ENCODE data around the gene SLC1A1.
"Not testable (repeated sequence)": the region's sequence is repeated elsewhere in the genome, so short reads cannot be mapped to it uniquely, and the experiment has no call there.

Gene SLC1A1

DNA sequence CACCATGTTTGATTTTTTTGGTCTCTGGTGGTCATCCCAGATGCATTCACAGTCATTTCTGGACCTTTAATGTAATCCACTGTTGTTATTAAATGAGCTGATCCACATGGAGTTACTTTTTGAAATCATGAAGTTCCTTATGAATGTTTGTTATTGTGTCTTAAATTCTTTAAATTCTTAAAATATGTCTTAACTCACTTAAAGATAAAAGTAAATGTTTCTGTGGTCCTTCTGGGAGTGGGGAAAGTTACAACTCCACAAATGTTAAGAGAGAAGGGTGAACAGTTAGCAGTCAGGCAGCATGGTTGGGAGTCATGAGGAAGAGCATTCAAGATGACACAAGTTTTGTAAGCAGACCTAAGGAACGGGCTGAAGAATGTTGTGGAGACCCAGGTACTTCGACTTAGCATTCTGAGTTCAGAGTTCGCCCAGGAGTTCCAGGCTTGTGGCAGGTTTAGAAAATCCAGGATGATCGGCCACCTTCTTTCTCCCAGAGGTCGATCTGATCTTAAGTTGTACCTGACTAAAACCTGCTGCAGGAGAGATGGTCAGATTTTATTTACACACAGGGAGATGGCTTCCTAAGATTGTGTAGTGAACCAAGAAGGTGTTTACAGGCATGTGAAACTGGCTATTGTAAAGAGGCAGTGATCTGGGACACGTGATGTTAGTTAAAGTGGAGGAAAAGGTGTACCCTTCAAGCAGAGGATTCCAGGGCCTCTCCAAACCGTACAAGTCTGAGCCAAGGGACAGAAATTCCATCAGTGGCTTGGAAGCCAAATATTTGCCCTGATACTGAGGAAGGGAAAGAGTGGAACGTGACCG, 17.2 kb downstream of the SLC1A1 start:
- no peak for DNase-seq

- no peak for DNase-seq
These were observed 18.1 kb downstream of the SLC1A1 start for GRCh38 chr9:4508246-4508906.

DNA sequence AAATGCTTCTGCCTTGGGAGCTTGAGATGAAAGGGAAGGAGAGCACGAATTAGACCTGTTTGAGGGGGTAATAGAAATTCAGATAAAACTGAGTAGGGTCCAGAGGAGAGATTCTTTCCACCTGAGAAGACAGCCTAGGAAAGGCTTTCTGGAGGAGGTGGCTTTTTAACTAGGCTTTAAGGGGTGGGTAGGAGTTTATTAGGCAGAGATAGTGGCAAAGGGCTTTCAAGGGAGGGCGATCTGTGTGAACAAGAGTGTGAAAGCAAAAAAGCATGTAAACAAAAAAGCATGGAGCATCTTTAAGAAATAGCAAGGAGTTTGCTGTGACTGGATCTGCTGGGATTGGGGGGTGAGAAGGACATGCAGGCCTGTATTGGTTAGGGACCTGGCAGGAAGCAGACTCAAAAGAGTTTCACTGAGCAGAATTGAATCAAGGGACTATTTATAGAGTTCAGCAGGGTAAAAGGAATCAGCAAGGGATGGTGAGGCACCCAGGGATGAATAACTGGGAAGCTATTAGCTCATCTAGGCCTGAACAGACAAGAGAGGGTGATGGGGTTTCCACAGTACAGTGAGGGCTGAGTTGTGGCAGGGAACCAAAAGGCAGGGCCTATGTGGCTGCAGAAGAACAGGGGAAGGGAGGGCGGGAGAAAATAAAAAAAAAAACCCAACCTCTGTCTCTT, 18.8 kb downstream of the SLC1A1 start:
- DNase-seq: no peak

DNA sequence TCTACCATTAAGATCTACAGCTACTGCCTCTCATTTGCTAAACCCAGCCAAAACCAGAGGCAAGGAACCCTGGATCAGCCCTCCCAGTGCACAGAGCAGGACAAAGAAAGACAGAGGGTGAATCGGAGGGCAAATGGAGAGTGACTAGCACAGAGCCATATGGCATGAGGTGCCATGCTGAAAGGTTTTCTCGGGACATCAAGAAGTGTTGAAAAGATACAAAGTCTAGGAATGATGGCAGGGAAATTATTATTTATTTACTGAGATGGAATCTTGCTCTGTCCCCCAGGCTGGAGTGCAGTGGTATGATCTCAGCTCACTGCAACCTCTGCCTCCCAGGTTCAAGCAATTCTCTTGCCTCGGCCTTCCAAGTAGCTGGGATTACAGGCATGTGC, 19.3 kb downstream of the SLC1A1 start:
- DNase-seq: no peak

- no peak for DNase-seq
These were observed 20.5 kb downstream of the SLC1A1 start for GRCh38 chr9:4510546-4511322.

GRCh38 chr9:4514252-4515128, 24.2 kb downstream of the SLC1A1 start:
- no peak for DNase-seq

DNA sequence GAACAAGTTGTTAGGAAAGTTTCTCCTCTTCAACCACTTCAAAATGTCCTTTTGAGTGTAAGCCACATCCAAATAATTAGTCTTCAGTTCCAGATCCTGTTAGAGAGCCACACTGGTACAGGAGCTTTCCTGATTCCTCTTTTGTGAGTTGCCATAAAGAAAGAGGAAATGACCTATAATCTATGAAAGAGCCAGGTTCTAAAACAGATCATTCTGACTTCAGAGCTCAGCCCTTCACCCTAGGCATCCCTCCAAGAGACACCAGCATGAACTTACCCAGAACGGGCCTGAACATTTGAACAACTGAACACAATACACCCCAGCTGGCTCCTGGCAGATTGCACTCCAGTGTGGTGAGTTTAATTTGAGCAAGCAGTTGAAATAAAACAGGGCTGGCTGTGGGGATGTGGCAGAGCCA, 25.7 kb downstream of the SLC1A1 start:
- DNase-seq: no peak

DNA sequence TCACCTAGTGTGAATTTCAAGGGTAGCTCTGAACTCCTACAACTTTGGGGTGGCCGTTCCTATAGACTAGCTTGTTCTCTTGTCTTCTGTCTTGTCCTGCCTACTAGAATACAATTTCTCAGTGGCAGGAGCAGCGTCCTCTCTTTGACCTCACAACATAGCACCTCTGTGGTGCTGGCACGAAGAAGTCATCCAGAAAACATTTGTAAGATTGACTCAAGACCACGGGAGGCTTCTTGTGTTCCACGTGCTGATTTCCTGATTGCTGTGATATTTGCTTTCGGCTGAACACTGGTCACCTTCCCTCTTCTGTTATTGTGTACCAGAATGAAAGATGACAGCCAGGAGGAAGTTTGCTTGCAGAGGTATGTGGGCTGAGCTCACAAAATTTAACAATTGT, 27.0 kb downstream of the SLC1A1 start:
- no peak for DNase-seq

GRCh38 chr9:4519604-4520003, 29.3 kb downstream of the SLC1A1 start:
- no peak for DNase-seq

DNA sequence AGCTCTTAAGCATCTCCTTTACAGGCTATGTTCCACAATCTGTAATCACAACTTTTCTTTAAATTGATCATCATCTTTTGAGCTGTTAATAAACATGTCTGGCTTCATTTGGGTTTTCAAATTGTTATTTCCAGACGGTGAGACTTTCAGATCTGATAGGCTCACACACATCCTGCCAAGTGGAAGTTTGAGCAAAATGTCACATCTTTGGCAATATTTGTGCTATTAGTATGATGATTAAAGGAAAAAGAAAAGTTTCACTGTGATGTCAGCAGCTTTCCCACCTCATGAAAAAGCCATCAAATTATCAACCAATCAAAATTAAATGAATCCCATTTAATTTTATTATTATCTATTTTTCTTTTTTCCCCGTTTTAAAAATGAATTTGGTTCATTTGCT, 29.8 kb downstream of the SLC1A1 start:
- no peak for DNase-seq

DNA sequence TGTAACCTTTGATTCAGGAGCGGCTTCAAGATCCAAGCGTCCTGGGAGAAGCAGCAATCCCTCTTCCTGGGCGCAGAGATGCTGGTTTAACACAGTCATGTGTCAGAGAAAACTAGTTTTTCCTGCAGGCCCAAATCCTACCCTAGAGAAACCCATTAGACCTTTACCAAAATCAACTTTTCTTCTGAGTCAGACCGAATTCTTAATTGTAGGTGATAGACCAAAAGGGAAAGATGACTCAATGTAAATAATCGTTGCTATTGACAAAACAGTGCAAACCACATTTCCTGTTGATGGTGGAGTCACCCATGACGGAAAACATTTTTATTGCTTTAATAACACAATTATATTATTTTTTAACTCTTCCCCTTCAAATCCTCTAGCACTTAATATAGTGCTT, 40.1 kb downstream of the SLC1A1 start:
- no peak for DNase-seq

- not testable (repeated sequence) for DNase-seq
These were observed 40.6 kb downstream of the SLC1A1 start for GRCh38 chr9:4530831-4531230.

DNA sequence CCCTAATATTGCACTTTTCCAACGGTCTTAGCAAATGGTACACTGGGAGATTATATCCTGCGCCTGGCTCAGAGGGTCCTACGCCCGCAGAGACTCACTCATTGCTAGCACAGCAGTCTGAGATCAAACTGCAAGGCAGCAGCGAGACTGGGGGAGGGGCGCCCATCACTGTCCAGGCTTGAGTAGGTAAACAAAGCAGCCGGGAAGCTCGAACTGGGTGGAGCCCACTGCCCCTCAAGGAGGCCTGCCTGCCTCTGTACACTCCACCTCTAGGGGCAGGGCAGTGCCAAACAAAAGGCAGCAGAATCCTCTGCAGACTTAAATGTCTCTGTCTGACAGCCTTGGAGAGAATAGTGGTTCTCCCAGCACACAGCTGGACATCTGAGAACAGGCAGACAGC, 41.1 kb downstream of the SLC1A1 start:
- not testable (repeated sequence) for DNase-seq

DNA sequence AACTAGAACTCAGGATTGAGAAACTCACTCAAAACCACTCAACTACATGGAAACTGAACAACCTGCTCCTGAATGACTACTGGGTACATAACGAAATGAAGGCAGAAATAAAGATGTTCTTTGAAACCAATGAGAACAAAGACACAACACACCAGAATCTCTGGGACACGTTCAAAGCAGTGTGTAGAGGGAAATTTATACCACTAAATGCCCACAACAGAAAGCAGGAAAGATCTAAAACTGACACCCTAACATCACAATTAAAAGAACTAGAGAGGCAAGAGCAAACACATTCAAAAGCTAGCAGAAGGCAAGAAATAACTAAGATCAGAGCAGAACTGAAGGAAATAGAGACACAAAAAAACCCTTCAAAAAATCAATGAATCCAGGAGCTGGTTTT, 43.6 kb downstream of the SLC1A1 start:
- not testable (repeated sequence) for DNase-seq

- not testable (repeated sequence) for DNase-seq
These were observed 45.9 kb downstream of the SLC1A1 start for GRCh38 chr9:4536196-4536595.

DNA sequence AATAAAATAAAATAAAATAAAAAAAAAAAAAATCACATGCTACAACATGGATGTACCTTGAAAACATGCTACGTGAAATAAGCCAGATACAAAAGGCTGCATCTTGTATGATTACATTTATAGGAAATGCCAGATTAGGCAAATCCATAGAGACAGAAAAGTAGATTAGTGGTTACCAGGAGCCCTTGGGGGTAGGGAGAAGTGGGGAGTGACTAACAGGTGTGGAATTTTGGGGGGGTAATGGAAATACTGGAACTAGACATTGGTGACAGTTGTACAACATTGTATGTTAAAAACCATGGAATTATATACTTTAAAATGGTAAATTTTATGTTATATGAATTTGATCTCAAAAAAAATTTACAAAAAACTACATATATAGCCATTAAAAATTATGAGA, 47.3 kb downstream of the SLC1A1 start:
- no peak for DNase-seq

- no peak for DNase-seq
These were observed 47.8 kb downstream of the SLC1A1 start for GRCh38 chr9:4538107-4538506.

DNA sequence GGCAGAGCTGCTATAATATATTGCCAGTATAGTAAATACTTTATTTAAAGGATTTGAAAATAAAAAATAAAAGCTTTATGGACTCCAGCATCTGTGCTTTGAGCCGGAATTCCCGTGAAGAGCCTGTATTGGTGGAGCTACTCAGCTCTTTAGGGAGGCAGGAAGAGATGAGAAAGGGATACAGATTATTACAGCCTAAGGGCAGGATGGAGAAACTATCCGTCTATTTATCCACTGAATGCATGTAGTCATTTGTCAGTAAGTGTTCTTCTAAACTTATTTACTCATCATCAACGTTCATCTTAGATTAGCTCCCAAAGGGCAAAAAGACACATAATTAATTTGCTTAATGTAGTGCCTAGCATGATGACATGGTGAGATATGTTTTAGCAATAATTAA, 48.4 kb downstream of the SLC1A1 start:
- no peak for DNase-seq

- DNase-seq: no peak
These were observed 50.2 kb downstream of the SLC1A1 start for GRCh38 chr9:4540425-4540824.

GRCh38 chr9:4541281-4541680, 51.0 kb downstream of the SLC1A1 start:
- no peak for DNase-seq

DNA sequence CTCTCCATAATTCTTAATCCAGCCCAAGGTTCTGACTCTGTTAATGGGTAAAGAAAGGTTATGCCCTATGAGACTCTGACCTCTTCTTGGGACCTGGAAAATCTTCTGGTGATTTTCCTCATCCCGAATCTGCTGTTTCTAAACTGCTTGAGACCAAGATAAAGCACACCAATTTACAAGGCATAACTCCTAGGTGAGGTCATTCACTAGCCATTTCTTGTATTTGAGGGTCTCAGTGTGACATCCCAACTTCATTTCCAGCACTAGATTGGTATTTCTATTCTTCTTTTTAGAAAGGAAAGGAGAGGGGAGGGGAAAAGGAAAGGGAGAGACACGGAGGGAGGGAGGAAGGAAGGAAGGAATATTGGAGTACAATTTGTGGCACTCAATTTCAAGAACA, 51.6 kb downstream of the SLC1A1 start:
- DNase-seq: no peak

- DNase-seq: not testable (repeated sequence)
These were observed 54.4 kb downstream of the SLC1A1 start for GRCh38 chr9:4544714-4545113.

All from NCI-H1048 (cell line).